ENCODE data around the gene TAPBP. TPM values are rescaled to one million over a fixed set of nuclear protein-coding genes. Genes with fewer than 3 reads are reported as not detected.
A peak's percentile ranks its signal among the peaks of the same experiment; 100 is the strongest.

Gene TAPBP
- total and polyA plus RNA-seq, 10 donors: 42.6 to 292 (median 262) TPM

GRCh38 chr6:33333666-33334065, 19.8 kb upstream of the TAPBP start:
- no peaks in the 10 kb centered on the region for H3K27me3 ChIP-seq (replicated peaks in 1 of 7)
- 82 to 87% (median 84%) methylated on average over 4 of the region's 4 CpGs for WGBS, 5 donors
- intact Hi-C loops (cut with DNase I; ENCODE audit: low total_unique reads): no loop called here
- H3K36me3 ChIP-seq: no peaks in the 10 kb centered on the region
- no peaks in the 10 kb centered on the region for H3K9me3 ChIP-seq
- no peak overlapping the region for H3K4me3 ChIP-seq
- no peak for DNase-seq
- H3K27ac ChIP-seq: no peak overlapping the region
- H3K4me1 ChIP-seq: peaks cover 0 to 24% (median 2%) of the 10 kb centered on the region in 6 donors
- TF ChIP-seq CTCF (IDR thresholded peaks at IDR 0.05 in 8 of 11, conservative IDR thresholded peaks at IDR 0.05 in 3 of 11) (no peak), POLR2A (IDR thresholded peaks at IDR 0.05) (no peak), POLR2AphosphoS5 (IDR thresholded peaks at IDR 0.05) (no peak)

GRCh38 chr6:33330736-33331135, 16.9 kb upstream of the TAPBP start:
- Histone ChIP-seq H3K27ac (peak overlapping the region in 4 of 8 donors; percentile 8 to 51 (median 22)), H3K27me3 (replicated peaks in 1 of 7) (no peaks in the 10 kb centered on the region), H3K36me3 (no peaks in the 10 kb centered on the region), H3K4me3 (peak overlapping the region in 1 of 8 donors; percentile 24), H3K9me3 (no peaks in the 10 kb centered on the region), H3K4me1 (peaks cover 0 to 28% (median 2%) of the 10 kb centered on the region in 6 donors)
- 60 to 72% (median 62%) methylated on average over 7 to 10 of the region's 10 CpGs for WGBS, 5 donors
- intact Hi-C loops (cut with DNase I; ENCODE audit: low total_unique reads): no loop called here
- TF ChIP-seq POLR2AphosphoS5 (IDR thresholded peaks at IDR 0.05) (no peak), CTCF (IDR thresholded peaks at IDR 0.05 in 8 of 11, conservative IDR thresholded peaks at IDR 0.05 in 3 of 11) (no peak), POLR2A (IDR thresholded peaks at IDR 0.05) (no peak)
- no peak for DNase-seq

GRCh38 chr6:33329058-33329457, 15.2 kb upstream of the TAPBP start:
- Histone ChIP-seq H3K4me3 (no peak overlapping the region), H3K36me3 (no peaks in the 10 kb centered on the region), H3K9me3 (no peaks in the 10 kb centered on the region), H3K4me1 (peaks cover 0 to 43% (median 11%) of the 10 kb centered on the region in 6 donors), H3K27me3 (replicated peaks in 1 of 7) (no peaks in the 10 kb centered on the region), H3K27ac (peak overlapping the region in 3 of 8 donors; percentile 1 to 58 (median 17))
- 61 to 91% (median 67%) methylated on average over 3 to 5 of the region's 5 CpGs for WGBS, 5 donors
- DNase-seq: no peak
- TF ChIP-seq POLR2A (IDR thresholded peaks at IDR 0.05): no peak
- no peak for TF ChIP-seq POLR2AphosphoS5 (IDR thresholded peaks at IDR 0.05)
- TF ChIP-seq CTCF (IDR thresholded peaks at IDR 0.05 in 8 of 11, conservative IDR thresholded peaks at IDR 0.05 in 3 of 11): no peak
- intact Hi-C loops (cut with DNase I; ENCODE audit: low total_unique reads): no loop called here

GRCh38 chr6:33324125-33324524, 10.2 kb upstream of the TAPBP start:
- Histone ChIP-seq H3K9me3 (no peaks in the 10 kb centered on the region), H3K27me3 (replicated peaks in 1 of 7) (no peaks in the 10 kb centered on the region), H3K4me3 (peak overlapping the region; percentile 49 to 93 (median 76)), H3K4me1 (peaks cover 28 to 62% (median 48%) of the 10 kb centered on the region in 6 donors), H3K36me3 (peaks cover 0 to 26% (median 23%) of the 10 kb centered on the region in 6 donors), H3K27ac (peak overlapping the region; percentile 77 to 100 (median 94))
- 9 to 21% (median 12%) methylated on average over 7 of the region's 7 CpGs for WGBS, 5 donors
- intact Hi-C loops (cut with DNase I; ENCODE audit: low total_unique reads): no loop called here
- TF ChIP-seq CTCF (IDR thresholded peaks at IDR 0.05 in 8 of 11, conservative IDR thresholded peaks at IDR 0.05 in 3 of 11) (no peak), POLR2A (IDR thresholded peaks at IDR 0.05) (no peak), POLR2AphosphoS5 (IDR thresholded peaks at IDR 0.05) (no peak)
- no peak for DNase-seq

All from spleen (tissue), 11 donors.